Trophoblast cell (in vitro differentiated cells and primary cell): ENCODE measurements around the gene ACSL6. TPM values are rescaled to one million over a fixed set of nuclear protein-coding genes. Genes with fewer than 3 reads are reported as not detected.

Experiments used
- DNase-seq, 2 donors: peaks; one replicate each; pipeline ENCODE4 v3.0.0-alpha.2; 2016
- H2AFZ ChIP-seq: 2 replicates; pipeline ENCODE4 v1.6.1; 2013; ENCODE audit warnings: low read length, moderate library complexity, mild to moderate bottlenecking; ENCODE audit not compliant: insufficient read depth, poor library complexity
- H2AK5ac ChIP-seq: 2 replicates; pipeline ENCODE4 v1.6.1; 2013; ENCODE audit warnings: mild to moderate bottlenecking, low read length
- H2BK120ac ChIP-seq: 2 replicates; pipeline ENCODE4 v1.6.1; 2013; ENCODE audit warnings: low read length, mild to moderate bottlenecking, moderate library complexity; ENCODE audit not compliant: insufficient read depth, poor library complexity
- H2BK12ac ChIP-seq: 2 replicates; pipeline ENCODE4 v1.6.1; 2013; ENCODE audit warnings: mild to moderate bottlenecking, low read length, moderate library complexity
- H2BK5ac ChIP-seq: 2 replicates; pipeline ENCODE4 v1.6.1; 2013; ENCODE audit warnings: low read length, low read depth, moderate library complexity, mild to moderate bottlenecking; ENCODE audit not compliant: poor library complexity
- H3K14ac ChIP-seq: 2 replicates; pipeline ENCODE4 v1.6.1; 2013; ENCODE audit warnings: mild to moderate bottlenecking, low read length
- H3K18ac ChIP-seq: 2 replicates; pipeline ENCODE4 v1.6.1; 2013; ENCODE audit warnings: mild to moderate bottlenecking, low read length
- H3K23ac ChIP-seq: 2 replicates; pipeline ENCODE4 v1.6.1; 2013; ENCODE audit warnings: low read length
- H3K27ac ChIP-seq: 2 replicates; pipeline ENCODE4 v1.5.1; 2013; ENCODE audit warnings: low read depth, mild to moderate bottlenecking, inconsistent platforms, low read length, moderate library complexity
- H3K27me3 ChIP-seq: 2 replicates; pipeline ENCODE4 v1.6.1; 2013; ENCODE audit warnings: inconsistent platforms, mild to moderate bottlenecking, low read length, moderate library complexity; ENCODE audit not compliant: insufficient read depth
- H3K36me3 ChIP-seq, 2 experiments: 1 replicate in 1 of 2; 2 replicates in 1 of 2; pipeline ENCODE4 v1.6.1; 2013; ENCODE audit warnings: low read length in 2 of 2, mild to moderate bottlenecking in 2 of 2, moderate library complexity in 1 of 2; ENCODE audit not compliant: insufficient read depth in 2 of 2, control insufficient read depth in 1 of 2
- H3K4ac ChIP-seq: 2 replicates; pipeline ENCODE4 v1.6.1; 2013; ENCODE audit warnings: low read depth, mild to moderate bottlenecking, low read length, moderate library complexity
- H3K4me1 ChIP-seq, 2 experiments: 1 replicate in 1 of 2; 2 replicates in 1 of 2; pipeline ENCODE4 v1.6.1; 2013; ENCODE audit warnings: low read length in 2 of 2, mild to moderate bottlenecking in 2 of 2, moderate library complexity in 1 of 2; ENCODE audit not compliant: insufficient read depth in 2 of 2, control insufficient read depth in 1 of 2
- H3K4me2 ChIP-seq: 2 replicates; pipeline ENCODE4 v1.6.1; 2013; ENCODE audit warnings: inconsistent platforms, mild to moderate bottlenecking, low read length, moderate library complexity
- H3K4me3 ChIP-seq: 2 replicates; pipeline ENCODE4 v1.5.1; 2013; ENCODE audit warnings: mild to moderate bottlenecking, low read depth, low read length, inconsistent platforms
- H3K79me1 ChIP-seq: one replicate; pipeline ENCODE4 v1.6.1; 2013; ENCODE audit warnings: low read length
- H3K79me2 ChIP-seq: 2 replicates; pipeline ENCODE4 v1.6.1; 2013; ENCODE audit warnings: low read length, mild to moderate bottlenecking; ENCODE audit not compliant: control insufficient read depth, insufficient read depth, poor library complexity
- H3K9ac ChIP-seq: 2 replicates; pipeline ENCODE4 v1.6.1; 2013; ENCODE audit warnings: mild to moderate bottlenecking, low read length
- H3K9me3 ChIP-seq: 2 replicates; pipeline ENCODE4 v1.6.1; 2013; ENCODE audit warnings: low read depth, mild to moderate bottlenecking, control low read depth, inconsistent platforms, low read length; ENCODE audit not compliant: insufficient read depth
- H4K12ac ChIP-seq: 2 replicates; pipeline ENCODE4 v1.6.1; 2013; ENCODE audit warnings: low read depth, mild to moderate bottlenecking, low read length, moderate library complexity
- H4K8ac ChIP-seq: 2 replicates; pipeline ENCODE4 v1.6.1; 2013; ENCODE audit warnings: low read depth, mild to moderate bottlenecking, low read length, moderate library complexity
- H4K91ac ChIP-seq: one replicate; pipeline ENCODE4 v1.6.1; 2013; ENCODE audit warnings: low read depth, mild to moderate bottlenecking, low read length, moderate library complexity
- WGBS: extraction: QIAGEN DNeasy Blood & Tissue Kit; methylation state at CpG from one replicate; pipeline ENCODE4 v1.1.7; 2013; ENCODE audit warnings: missing lambda C conversion rate; ENCODE audit not compliant: insufficient read length, insufficient coverage; ENCODE audit errors: extremely low coverage; 5-methylcytosine and 5-hydroxymethylcytosine counted together
- polyA plus RNA-seq: library from polyadenylated mRNA; stranded (reverse); fragments of 200-250 nt; gene quantifications from 2 replicates; pipeline ENCODE4 v1.2.3, GENCODE V29; 2013

ACSL6 gene, protein sequence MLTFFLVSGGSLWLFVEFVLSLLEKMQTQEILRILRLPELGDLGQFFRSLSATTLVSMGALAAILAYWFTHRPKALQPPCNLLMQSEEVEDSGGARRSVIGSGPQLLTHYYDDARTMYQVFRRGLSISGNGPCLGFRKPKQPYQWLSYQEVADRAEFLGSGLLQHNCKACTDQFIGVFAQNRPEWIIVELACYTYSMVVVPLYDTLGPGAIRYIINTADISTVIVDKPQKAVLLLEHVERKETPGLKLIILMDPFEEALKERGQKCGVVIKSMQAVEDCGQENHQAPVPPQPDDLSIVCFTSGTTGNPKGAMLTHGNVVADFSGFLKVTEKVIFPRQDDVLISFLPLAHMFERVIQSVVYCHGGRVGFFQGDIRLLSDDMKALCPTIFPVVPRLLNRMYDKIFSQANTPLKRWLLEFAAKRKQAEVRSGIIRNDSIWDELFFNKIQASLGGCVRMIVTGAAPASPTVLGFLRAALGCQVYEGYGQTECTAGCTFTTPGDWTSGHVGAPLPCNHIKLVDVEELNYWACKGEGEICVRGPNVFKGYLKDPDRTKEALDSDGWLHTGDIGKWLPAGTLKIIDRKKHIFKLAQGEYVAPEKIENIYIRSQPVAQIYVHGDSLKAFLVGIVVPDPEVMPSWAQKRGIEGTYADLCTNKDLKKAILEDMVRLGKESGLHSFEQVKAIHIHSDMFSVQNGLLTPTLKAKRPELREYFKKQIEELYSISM
- polyA plus RNA-seq: 0.03 and 0.04 TPM in 2 replicates

DNA sequence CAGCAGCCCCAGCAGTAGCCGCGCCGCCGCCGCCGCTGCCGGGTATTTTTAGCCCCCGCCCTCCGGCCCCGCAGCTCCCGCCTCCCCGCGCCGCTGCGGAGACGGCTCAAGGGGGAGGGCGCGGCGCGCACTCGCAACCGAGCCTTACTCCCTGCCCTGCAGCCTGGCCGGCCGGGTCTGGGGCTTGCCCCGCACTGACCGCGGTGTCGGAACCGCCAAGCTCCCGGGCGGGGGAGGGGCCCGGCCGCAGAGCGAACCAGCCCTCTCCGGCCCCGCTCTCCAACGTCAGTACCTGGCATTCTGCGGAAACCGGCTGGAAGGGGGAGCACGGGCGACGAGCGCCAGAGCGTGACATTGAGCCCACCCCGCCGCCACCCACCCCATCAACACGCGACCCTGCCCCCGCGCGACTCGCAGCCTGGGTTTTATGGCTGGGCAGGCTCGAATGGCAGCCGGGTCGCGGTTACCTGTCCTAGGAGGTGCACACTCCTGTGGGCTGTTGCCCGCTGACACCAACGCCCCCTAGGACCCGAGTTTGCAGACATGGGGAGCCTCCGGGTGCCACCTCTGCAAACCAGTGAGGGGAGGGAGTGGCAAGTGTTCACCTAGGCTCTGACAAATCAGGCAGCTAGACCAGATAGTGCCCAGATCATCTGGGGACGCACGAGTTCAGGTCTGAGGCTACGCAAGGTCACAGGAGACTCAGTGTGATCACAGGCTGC, at the start of gene ACSL6:
Gene ACSL6, minus strand, starts transcription at position 37 of the 722 bp plus-strand sequence. CDS start 105 bp downstream, outside the sequence.
- Histone ChIP-seq H3K14ac (no peak within 1 kb of the TSS), H2AK5ac (no peak within 1 kb of the TSS), H4K8ac (no peak within 1 kb of the TSS), H3K9me3 (peaks cover 9% of the 10 kb centered on the region), H3K4me2 (peak within 1 kb of the TSS; percentile 92), H4K12ac (no peak within 1 kb of the TSS), H3K27ac (no peak within 1 kb of the TSS), H2AFZ (peak within 1 kb of the TSS; percentile 37), H3K27me3 (peaks cover 25% of the 10 kb centered on the region), H3K23ac (no peak within 1 kb of the TSS), H2BK12ac (no peak within 1 kb of the TSS), H3K4me3 (peak within 1 kb of the TSS; percentile 71), H3K4me1 (peaks cover 6 to 13% of the 10 kb centered on the region in 2 experiments), H3K18ac (no peak within 1 kb of the TSS), H2BK5ac (no peak within 1 kb of the TSS), H3K4ac (no peak within 1 kb of the TSS), H3K9ac (no peak within 1 kb of the TSS), H4K91ac (no peak within 1 kb of the TSS), H3K36me3 (no peaks in the 10 kb centered on the region), H3K79me1 (no peaks in the 10 kb centered on the region), H2BK120ac (no peak within 1 kb of the TSS), H3K79me2 (no peaks in the 10 kb centered on the region)
- WGBS: no CpG with 5 or more reads among the region's 63 CpGs
- peak; percentile 43 to 66 for DNase-seq

DNA sequence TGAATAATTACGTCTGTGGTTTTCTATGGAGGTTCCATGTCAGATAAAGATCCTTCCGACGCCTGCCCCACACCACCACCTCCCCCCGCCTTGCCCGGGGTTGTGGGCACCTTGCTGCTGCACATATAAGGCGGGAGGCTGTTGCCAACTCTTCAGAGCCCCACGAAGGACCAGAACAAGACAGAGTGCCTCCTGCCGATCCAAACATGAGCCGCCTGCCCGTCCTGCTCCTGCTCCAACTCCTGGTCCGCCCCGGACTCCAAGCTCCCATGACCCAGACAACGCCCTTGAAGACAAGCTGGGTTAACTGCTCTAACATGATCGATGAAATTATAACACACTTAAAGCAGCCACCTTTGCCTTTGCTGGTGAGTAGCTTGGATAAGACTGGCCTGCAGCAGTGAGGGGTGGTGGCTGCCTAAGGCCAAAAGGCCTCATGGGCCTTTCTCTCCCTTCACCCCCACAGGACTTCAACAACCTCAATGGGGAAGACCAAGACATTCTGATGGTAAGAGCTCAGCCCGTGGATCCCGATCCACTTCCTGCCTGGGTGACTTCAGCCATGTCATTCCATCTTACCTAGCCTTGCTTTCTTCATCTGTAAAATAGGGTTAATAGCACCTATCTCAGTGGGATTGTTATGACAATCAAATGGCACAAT, 49.2 kb upstream of the ACSL6 start, which contains the start of gene IL3:
Gene IL3, plus strand, starts transcription at position 155 of the 661 bp plus-strand sequence. Its CDS starts 52 bp downstream, at position 207.
- H3K79me1 ChIP-seq: no peaks in the 10 kb centered on the region
- no peak within 1 kb of the TSS for H3K4ac ChIP-seq
- WGBS: no CpG with 5 or more reads among the region's 16 CpGs
- no peaks in the 10 kb centered on the region for H3K27me3 ChIP-seq
- no peak within 1 kb of the TSS for H4K8ac ChIP-seq
- no peak within 1 kb of the TSS for H3K4me2 ChIP-seq
- H3K9ac ChIP-seq: no peak within 1 kb of the TSS
- no peak within 1 kb of the TSS for H4K91ac ChIP-seq
- no peak within 1 kb of the TSS for H2AK5ac ChIP-seq
- H3K4me1 ChIP-seq: no peaks in the 10 kb centered on the region
- no peaks in the 10 kb centered on the region for H3K9me3 ChIP-seq
- H3K79me2 ChIP-seq: no peaks in the 10 kb centered on the region
- H3K36me3 ChIP-seq: no peaks in the 10 kb centered on the region
- H2BK5ac ChIP-seq: no peak within 1 kb of the TSS
- H2BK120ac ChIP-seq: no peak within 1 kb of the TSS
- no peak within 1 kb of the TSS for H2BK12ac ChIP-seq
- no peak within 1 kb of the TSS for H3K4me3 ChIP-seq
- H3K18ac ChIP-seq: no peak within 1 kb of the TSS
- no peak within 1 kb of the TSS for H4K12ac ChIP-seq
- H3K14ac ChIP-seq: no peak within 1 kb of the TSS
- H3K27ac ChIP-seq: no peak within 1 kb of the TSS
- DNase-seq: no peak
- no peak within 1 kb of the TSS for H3K23ac ChIP-seq
- H2AFZ ChIP-seq: no peak within 1 kb of the TSS

DNA sequence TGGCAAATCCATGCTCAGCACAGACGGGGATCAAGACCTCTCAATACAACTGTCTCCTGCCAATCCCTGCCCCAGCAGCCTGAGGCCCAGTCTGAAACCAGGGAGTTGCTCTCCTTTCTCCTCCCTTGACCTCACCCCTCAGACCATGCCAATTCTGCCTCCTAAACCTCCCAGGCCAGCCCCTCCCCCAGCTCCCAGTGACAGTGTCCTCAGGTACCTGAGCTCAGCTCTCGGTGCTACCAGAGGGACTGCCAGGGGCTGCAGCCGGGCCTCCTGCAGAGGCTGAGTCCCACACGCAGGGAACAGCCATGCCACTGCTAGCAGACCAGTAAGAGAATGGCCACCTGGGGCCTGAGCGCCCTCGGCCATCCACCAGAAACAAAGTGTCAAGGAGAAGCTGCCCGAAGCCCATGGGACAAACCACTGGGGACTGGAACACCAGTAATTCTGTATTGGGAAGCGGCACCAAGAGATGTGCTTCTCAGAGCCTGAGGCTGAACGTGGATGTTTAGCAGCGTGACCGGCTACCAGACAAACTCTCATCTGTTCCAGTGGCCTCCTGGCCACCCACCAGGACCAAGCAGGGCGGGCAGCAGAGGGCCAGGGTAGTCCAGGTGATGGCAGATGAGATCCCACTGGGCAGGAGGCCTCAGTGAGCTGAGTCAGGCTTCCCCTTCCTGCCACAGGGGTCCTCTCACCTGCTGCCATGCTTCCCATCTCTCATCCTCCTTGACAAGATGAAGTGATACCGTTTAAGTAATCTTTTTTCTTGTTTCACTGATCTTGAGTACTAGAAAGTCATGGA, 48.4 kb upstream of the ACSL6 start:
- no peak overlapping the region for H3K4me3 ChIP-seq
- H2BK12ac ChIP-seq: no peak overlapping the region
- H3K9ac ChIP-seq: no peak overlapping the region
- no CpG with 5 or more reads among the region's 13 CpGs for WGBS
- H3K9me3 ChIP-seq: no peaks in the 10 kb centered on the region
- H4K12ac ChIP-seq: no peak overlapping the region
- no peak overlapping the region for H3K18ac ChIP-seq
- no peak overlapping the region for H3K23ac ChIP-seq
- no peak overlapping the region for H4K91ac ChIP-seq
- H3K27ac ChIP-seq: no peak overlapping the region
- no peak overlapping the region for H2BK5ac ChIP-seq
- no peaks in the 10 kb centered on the region for H3K4me1 ChIP-seq
- no peaks in the 10 kb centered on the region for H3K79me1 ChIP-seq
- H2BK120ac ChIP-seq: no peak overlapping the region
- no peak overlapping the region for H2AK5ac ChIP-seq
- no peak overlapping the region for H3K4ac ChIP-seq
- DNase-seq: no peak
- no peak overlapping the region for H4K8ac ChIP-seq
- H3K79me2 ChIP-seq: no peaks in the 10 kb centered on the region
- no peaks in the 10 kb centered on the region for H3K27me3 ChIP-seq
- H3K4me2 ChIP-seq: no peak overlapping the region
- no peaks in the 10 kb centered on the region for H3K36me3 ChIP-seq
- no peak overlapping the region for H2AFZ ChIP-seq
- H3K14ac ChIP-seq: no peak overlapping the region
